Panc1 (cell line): Measurements from ENCODE around the gene ZSCAN25. TPM values are rescaled to one million over a fixed set of nuclear protein-coding genes. Genes with fewer than 3 reads are reported as not detected.

Source experiments
- ATAC-seq: fragments of 200-7000 bp; cut with Tn5 transposase; 2 replicates; pipeline ENCODE4 v1.9.1; 2020; ENCODE audit warnings: mild to moderate bottlenecking, moderate library complexity
- BruUV-seq: library from RNA; stranded (reverse); fragments of 400-500 nt; replicated peaks from 2 replicates; lab custom pipeline; 2021; lab: Mats Ljungman, UMichigan
- CTCF ChIA-PET: fragments of 300-600 bp; sonication (Branson Sonifier 250); formaldehyde crosslinking; loops from one replicate; lab custom pipeline; 2022; ENCODE audit warnings: antibody characterized with exemption; lab: Charles Lee
- POLR2A ChIA-PET: fragments of 300-600 bp; sonication (Branson Sonifier 250); formaldehyde crosslinking; loops from one replicate; lab custom pipeline; 2022; ENCODE audit warnings: antibody characterized with exemption; lab: Charles Lee
- DNase-seq: peaks from one replicate; pipeline ENCODE4 v3.0.0-alpha.2; 2010; ENCODE audit warnings: low read depth, low spot score
- H3K27ac ChIP-seq: 2 replicates; pipeline ENCODE4 v1.5.1; 2011; ENCODE audit warnings: mild to moderate bottlenecking, low read length, inconsistent platforms
- H3K27me3 ChIP-seq: fragments of 200-500 bp; sonication (Bioruptor generic); 2 replicates; pipeline ENCODE4 v1.6.0; 2014; ENCODE audit warnings: low read length, inconsistent platforms; ENCODE audit not compliant: control insufficient read depth, insufficient read depth
- H3K36me3 ChIP-seq: fragments of 200-500 bp; sonication (Bioruptor generic); 2 replicates; pipeline ENCODE4 v1.5.1; 2014; ENCODE audit warnings: inconsistent platforms, mild to moderate bottlenecking, low read length, moderate library complexity; ENCODE audit not compliant: control insufficient read depth, insufficient read depth
- H3K4me1 ChIP-seq: 2 replicates; pipeline ENCODE4 v1.5.1; 2011; ENCODE audit warnings: inconsistent platforms, mild to moderate bottlenecking, low read length, moderate library complexity; ENCODE audit not compliant: control insufficient read depth, insufficient read depth
- H3K4me3 ChIP-seq, 2 experiments: 2 replicates each; pipeline ENCODE4 v1.5.1; 2011 to 2012; ENCODE audit warnings: low read depth in 2 of 2, low read length in 2 of 2, mild to moderate bottlenecking in 2 of 2, inconsistent platforms in 1 of 2, moderate library complexity in 1 of 2
- H3K9me3 ChIP-seq: fragments of 200-500 bp; sonication (Bioruptor generic); 2 replicates; pipeline ENCODE4 v1.5.1; 2014; ENCODE audit warnings: low read depth, mild to moderate bottlenecking, inconsistent platforms, low read length, moderate library complexity; ENCODE audit not compliant: control insufficient read depth, insufficient read depth
- CTCF ChIP-seq: fragments of 450-650 bp; IDR thresholded peaks from 2 replicates; pipeline ENCODE4 v1.5.1; 2017; ENCODE audit warnings: mild to moderate bottlenecking
- POLR2AphosphoS5 ChIP-seq: IDR thresholded peaks from 2 replicates; pipeline ENCODE4 v1.6.1; 2012; ENCODE audit warnings: mild to moderate bottlenecking, low read depth, low read length, moderate library complexity
- REST ChIP-seq, 2 experiments: IDR thresholded peaks; 2 replicates each; pipeline ENCODE4 v1.6.1; 2011 to 2012; ENCODE audit warnings: low read depth in 2 of 2, control low read depth in 1 of 2, low read length in 1 of 2, mild to moderate bottlenecking in 1 of 2, moderate library complexity in 1 of 2; ENCODE audit not compliant: insufficient read depth in 1 of 2
- SIN3A ChIP-seq: IDR thresholded peaks from 2 replicates; pipeline ENCODE4 v1.6.1; 2012; ENCODE audit warnings: low read depth, mild to moderate bottlenecking, low read length, moderate library complexity, borderline replicate concordance; ENCODE audit not compliant: insufficient read depth
- TCF7L2 ChIP-seq: IDR thresholded peaks from 2 replicates; pipeline ENCODE4 v1.6.1; 2011; ENCODE audit warnings: mild to moderate bottlenecking, low read depth, low read length, inconsistent platforms
- in situ Hi-C: cut with HindIII; loops from 2 replicates; pipeline ENCODE4 v1.10.0; 2016; ENCODE audit warnings: low sequenced_read_pairs, low pct_unique_long_range_greater_than_20kb
- intact Hi-C: fragments of 100-400 bp; cut with micrococcal nuclease; formaldehyde crosslinking; loops from one replicate; pipeline ENCODE4 v1.10.0; 2022; ENCODE audit not compliant: unreplicated experiment
- total RNA-seq: library from RNA; stranded (reverse); gene quantifications from one replicate; pipeline ENCODE4 v1.2.1, GENCODE V29; 2021; ENCODE audit not compliant: unreplicated experiment

ZSCAN25 gene
- total RNA-seq, 1 experiment from 2014 or later, result 14.8 TPM

- H3K27ac ChIP-seq, result no peak overlapping the region
- no peak for TF ChIP-seq TCF7L2
- no peak for TF ChIP-seq REST (IDR thresholded peaks at IDR 0.05; ENCODE audit: insufficient read depth in 1 of 2, low read depth in 2 of 2, low read length in 1 of 2)
- TF ChIP-seq POLR2AphosphoS5, result no peak
- no peak for TF ChIP-seq CTCF
- no peak for TF ChIP-seq SIN3A
- ChIA-PET POLR2A (no interaction called here), CTCF (no interaction called here)
- H3K27me3 ChIP-seq, result no peaks in the 10 kb centered on the region
- no peak overlapping the region for H3K4me3 ChIP-seq
- no peaks in the 10 kb centered on the region for H3K4me1 ChIP-seq
- in situ Hi-C loops (no loop called here), intact Hi-C loops (no loop called here)
- H3K9me3 ChIP-seq, result no peaks in the 10 kb centered on the region
- H3K36me3 ChIP-seq, result peaks cover 17% of the 10 kb centered on the region
- ATAC-seq (no peak), DNase-seq (no peak)
- no TSS peak for BruUV-seq
These were observed 9.2 kb downstream of the ZSCAN25 start for GRCh38 chr7:99625961-99626360.

- intact Hi-C loops, result no loop called here
- CTCF ChIA-PET, result no interaction called here
- Histone ChIP-seq H3K27ac (no peak overlapping the region), H3K9me3 (no peaks in the 10 kb centered on the region), H3K36me3 (peaks cover 17% of the 10 kb centered on the region), H3K4me1 (no peaks in the 10 kb centered on the region), H3K4me3 (no peak overlapping the region), H3K27me3 (no peaks in the 10 kb centered on the region)
- POLR2A ChIA-PET, result no interaction called here
- TF ChIP-seq POLR2AphosphoS5 (no peak), TCF7L2 (no peak)
- in situ Hi-C loops, result no loop called here
- ATAC-seq (no peak), DNase-seq (no peak)
- no TSS peak for BruUV-seq
These were observed 9.9 kb downstream of the ZSCAN25 start for GRCh38 chr7:99626661-99627060.

- no TSS peak for BruUV-seq
- ATAC-seq, result no peak
- ChIA-PET CTCF (no interaction called here), POLR2A (no interaction called here)
- no peak for TF ChIP-seq POLR2AphosphoS5
- no peak for TF ChIP-seq REST (IDR thresholded peaks at IDR 0.05; ENCODE audit: insufficient read depth in 1 of 2, low read depth in 2 of 2, low read length in 1 of 2)
- no peak for TF ChIP-seq SIN3A
- no peak for TF ChIP-seq CTCF
- no peak for TF ChIP-seq TCF7L2
- Histone ChIP-seq H3K27ac (no peak overlapping the region), H3K9me3 (no peaks in the 10 kb centered on the region), H3K4me1 (no peaks in the 10 kb centered on the region), H3K36me3 (peaks cover 17% of the 10 kb centered on the region), H3K27me3 (no peaks in the 10 kb centered on the region), H3K4me3 (no peak overlapping the region)
- intact Hi-C loops (no loop called here), in situ Hi-C loops (no loop called here)
- DNase-seq, result no peak
These were observed 10.8 kb downstream of the ZSCAN25 start for GRCh38 chr7:99627513-99627912.
